Gastrocnemius medialis (tissue), 4 donors: Measurements from ENCODE around the gene HSPA12B.
A peak's percentile ranks its signal among the peaks of the same experiment; 100 is the strongest.

Experiments
- POLR2A ChIP-seq, 2 donors: fragments of 450-650 bp; IDR thresholded peaks; one replicate each; pipeline ENCODE4 v1.6.1; 2017; ENCODE audit warnings: antibody characterized with exemption in 2 of 2, mild to moderate bottlenecking in 2 of 2, moderate library complexity in 2 of 2
- TF ChIP-seq, protein P1 (sequence below), 5 experiments: fragments of 450-650 bp in 3 of 5; fragments of 200-600 bp in 2 of 5; sonication (generic) in 2 of 5; IDR thresholded peaks in 4 of 5; conservative IDR thresholded peaks in 1 of 5; 1 replicate in 4 of 5; 2 replicates in 1 of 5; pipeline ENCODE4 v1.5.1; 2016 to 2019; ENCODE audit warnings: antibody characterized with exemption in 5 of 5, mild to moderate bottlenecking in 3 of 5, moderate library complexity in 3 of 5

DNA sequence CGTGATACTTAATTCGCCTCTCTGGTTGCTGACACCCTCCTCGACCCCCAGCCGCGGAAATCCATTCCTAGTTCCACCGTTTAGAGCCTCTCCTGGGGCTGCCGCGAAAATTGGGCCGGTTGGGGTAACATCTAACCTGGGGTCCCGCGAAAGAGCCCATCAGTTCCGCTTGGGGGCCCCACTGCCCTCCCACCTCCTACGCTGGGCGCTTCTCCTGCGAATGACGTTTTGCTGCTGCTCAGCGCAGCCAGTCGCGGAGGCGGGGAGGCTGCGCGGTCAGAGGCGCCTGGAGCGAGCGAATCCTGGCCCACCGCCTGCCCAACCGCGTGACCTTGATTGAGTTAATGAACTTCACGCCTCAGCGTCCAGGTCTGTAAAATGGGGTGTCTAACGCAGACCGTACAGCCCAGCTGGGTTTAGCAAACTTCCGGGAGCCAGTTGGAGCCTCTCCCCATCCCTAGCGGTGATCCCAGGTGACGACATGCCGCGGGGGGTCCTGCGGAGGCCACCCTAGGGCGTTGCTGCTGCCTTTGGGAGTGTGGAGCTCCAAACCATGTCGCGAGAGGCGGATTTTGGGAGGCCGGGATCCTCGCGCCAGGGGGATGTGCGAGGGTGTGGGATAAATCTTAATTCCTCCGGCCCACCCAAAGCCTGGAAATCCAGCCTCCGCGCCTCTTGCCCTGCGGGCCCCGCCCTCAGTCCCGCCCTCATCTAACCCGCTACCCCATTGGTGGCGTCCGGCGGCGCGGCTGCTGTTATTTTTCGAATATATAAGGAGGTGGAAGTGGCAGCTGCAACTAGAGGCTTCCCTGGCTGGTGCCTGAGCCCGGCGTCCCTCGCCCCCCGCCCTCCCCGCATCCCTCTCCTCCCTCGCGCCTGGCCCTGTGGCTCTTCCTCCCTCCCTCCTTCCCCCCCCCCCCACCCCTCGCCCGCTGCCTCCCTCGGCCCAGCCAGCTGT lies 63.3 kb downstream of the HSPA12B start, which contains the start of gene CDC25B:
- TF ChIP-seq POLR2A (IDR thresholded peaks at IDR 0.05), result peak; percentile 55
- TF ChIP-seq, protein P1, sequence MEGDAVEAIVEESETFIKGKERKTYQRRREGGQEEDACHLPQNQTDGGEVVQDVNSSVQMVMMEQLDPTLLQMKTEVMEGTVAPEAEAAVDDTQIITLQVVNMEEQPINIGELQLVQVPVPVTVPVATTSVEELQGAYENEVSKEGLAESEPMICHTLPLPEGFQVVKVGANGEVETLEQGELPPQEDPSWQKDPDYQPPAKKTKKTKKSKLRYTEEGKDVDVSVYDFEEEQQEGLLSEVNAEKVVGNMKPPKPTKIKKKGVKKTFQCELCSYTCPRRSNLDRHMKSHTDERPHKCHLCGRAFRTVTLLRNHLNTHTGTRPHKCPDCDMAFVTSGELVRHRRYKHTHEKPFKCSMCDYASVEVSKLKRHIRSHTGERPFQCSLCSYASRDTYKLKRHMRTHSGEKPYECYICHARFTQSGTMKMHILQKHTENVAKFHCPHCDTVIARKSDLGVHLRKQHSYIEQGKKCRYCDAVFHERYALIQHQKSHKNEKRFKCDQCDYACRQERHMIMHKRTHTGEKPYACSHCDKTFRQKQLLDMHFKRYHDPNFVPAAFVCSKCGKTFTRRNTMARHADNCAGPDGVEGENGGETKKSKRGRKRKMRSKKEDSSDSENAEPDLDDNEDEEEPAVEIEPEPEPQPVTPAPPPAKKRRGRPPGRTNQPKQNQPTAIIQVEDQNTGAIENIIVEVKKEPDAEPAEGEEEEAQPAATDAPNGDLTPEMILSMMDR (IDR thresholded peaks at IDR 0.05 in 4 of 5, conservative IDR thresholded peaks at IDR 0.05 in 1 of 5), result peak; percentile 58 to 83 (median 74)
